Subcutaneous adipose tissue (tissue), 4 donors: Measurements from ENCODE around the gene LTBP2. TPM values are rescaled to one million over a fixed set of nuclear protein-coding genes. Genes with fewer than 3 reads are reported as not detected.

Experiments used
- total RNA-seq, 4 donors: library from RNA; depleted of rRNA; stranded (reverse); fragments of >200 nt; gene quantifications; one replicate each; pipeline ENCODE4 v1.1.0, GENCODE V29; 2016
- TF ChIP-seq, protein P1 (sequence below): fragments of 450-650 bp; IDR thresholded peaks from one replicate; pipeline ENCODE4 v1.5.1; 2016; ENCODE audit warnings: low read depth, mild to moderate bottlenecking, control low read depth, antibody characterized with exemption, moderate library complexity

LTBP2 gene
- total RNA-seq, 4 donors from 2014 or later: 39.6 to 109 (median 64.3) TPM

- TF ChIP-seq, protein P1, sequence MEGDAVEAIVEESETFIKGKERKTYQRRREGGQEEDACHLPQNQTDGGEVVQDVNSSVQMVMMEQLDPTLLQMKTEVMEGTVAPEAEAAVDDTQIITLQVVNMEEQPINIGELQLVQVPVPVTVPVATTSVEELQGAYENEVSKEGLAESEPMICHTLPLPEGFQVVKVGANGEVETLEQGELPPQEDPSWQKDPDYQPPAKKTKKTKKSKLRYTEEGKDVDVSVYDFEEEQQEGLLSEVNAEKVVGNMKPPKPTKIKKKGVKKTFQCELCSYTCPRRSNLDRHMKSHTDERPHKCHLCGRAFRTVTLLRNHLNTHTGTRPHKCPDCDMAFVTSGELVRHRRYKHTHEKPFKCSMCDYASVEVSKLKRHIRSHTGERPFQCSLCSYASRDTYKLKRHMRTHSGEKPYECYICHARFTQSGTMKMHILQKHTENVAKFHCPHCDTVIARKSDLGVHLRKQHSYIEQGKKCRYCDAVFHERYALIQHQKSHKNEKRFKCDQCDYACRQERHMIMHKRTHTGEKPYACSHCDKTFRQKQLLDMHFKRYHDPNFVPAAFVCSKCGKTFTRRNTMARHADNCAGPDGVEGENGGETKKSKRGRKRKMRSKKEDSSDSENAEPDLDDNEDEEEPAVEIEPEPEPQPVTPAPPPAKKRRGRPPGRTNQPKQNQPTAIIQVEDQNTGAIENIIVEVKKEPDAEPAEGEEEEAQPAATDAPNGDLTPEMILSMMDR: no peak
These were observed 110.9 kb downstream of the LTBP2 start for GRCh38 chr14:74501135-74501614.

DNA sequence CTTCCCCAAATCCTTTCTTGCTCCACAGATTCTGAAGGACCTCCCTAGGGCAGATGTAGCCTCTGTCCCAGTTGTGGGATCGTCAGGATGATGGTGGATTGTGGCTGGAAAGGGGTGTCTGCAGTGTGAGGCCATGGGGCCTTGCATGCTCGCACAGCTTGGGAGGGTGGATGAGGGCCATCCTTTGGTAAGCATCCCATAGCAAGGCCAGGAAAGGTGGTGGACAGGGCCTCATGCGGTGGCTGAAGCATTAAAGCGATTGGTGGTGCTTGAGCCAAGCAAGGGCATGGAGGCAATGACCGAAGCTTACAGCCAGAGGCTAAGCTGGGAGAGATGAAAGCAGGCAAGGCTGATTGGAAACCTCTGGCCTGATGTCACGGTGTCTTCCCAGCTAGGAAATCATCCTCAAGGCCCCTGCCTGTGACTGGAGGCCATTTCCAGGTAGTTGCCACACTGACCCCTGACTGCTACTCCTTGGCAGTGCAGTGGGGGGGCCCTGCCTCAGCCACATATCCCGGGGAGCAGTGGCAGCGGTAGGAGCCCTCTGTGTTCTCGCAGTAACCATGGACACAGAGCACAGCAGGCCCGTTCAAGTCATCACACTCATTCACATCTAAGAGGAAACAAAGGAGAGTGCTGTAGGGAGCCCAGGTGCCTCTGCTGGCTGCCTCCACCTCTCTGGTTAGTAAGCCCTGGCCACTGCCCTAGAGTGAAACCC, 111.5 kb downstream of the LTBP2 start:
- TF ChIP-seq, protein P1: no peak

DNA sequence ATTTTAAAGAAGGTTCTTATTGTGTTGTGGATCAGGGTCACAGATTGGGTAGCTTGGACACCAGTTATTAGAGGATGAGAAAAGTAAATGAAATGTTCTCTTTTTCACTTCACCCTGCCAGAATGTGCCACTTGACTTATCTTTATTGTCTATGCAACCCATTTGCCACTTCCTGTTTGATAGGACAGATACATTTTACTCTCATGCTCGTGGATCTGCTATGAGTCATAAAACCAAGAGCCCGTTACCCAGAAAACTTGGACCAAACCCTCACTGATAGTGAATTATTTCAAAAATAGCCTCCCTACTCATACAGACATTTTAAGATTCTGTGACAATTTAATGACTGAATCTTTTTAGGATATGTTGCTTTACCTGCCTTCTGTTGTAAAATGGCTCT, 116.7 kb downstream of the LTBP2 start:
- TF ChIP-seq, protein P1: no peak

GRCh38 chr14:74493343-74494261, 118.4 kb downstream of the LTBP2 start, which contains the start of gene ISCA2:
TSS of gene ISCA2 (plus strand) at chr14:74493765. CDS start at chr14:74493775, 10 bp downstream.
- TF ChIP-seq, protein P1: no peak

- TF ChIP-seq, protein P1: no peak
These were observed 119.2 kb downstream of the LTBP2 start, which contains the start of gene NPC2 for GRCh38 chr14:74492776-74493342. TSS of gene NPC2 (minus strand) at chr14:74493305. CDS start at chr14:74493274, 31 bp downstream.

- TF ChIP-seq, protein P1: no peak
These were observed 119.9 kb downstream of the LTBP2 start for GRCh38 chr14:74491956-74492775.
